Upper lobe of right lung (tissue), 1 donor: ENCODE measurements around the gene TLN1. TPM values are rescaled to one million over a fixed set of nuclear protein-coding genes. Genes with fewer than 3 reads are reported as not detected.

ENCODE experiments used
- ATAC-seq: fragments of 200-7000 bp; cut with Tn5 transposase; one replicate; pipeline ENCODE4 v1.9.1; 2020; ENCODE audit warnings: mild to moderate bottlenecking, moderate library complexity
- DNase-seq: peaks from one replicate; pipeline ENCODE4 v3.0.0-alpha.2; 2020
- H3K27ac ChIP-seq: fragments of 200-600 bp; one replicate; pipeline ENCODE4 v1.8.0; 2022
- H3K27me3 ChIP-seq: fragments of 200-600 bp; one replicate; pipeline ENCODE4 v1.8.0; 2022; ENCODE audit warnings: mild to moderate bottlenecking
- H3K36me3 ChIP-seq: fragments of 200-600 bp; one replicate; pipeline ENCODE4 v1.8.0; 2022
- H3K4me1 ChIP-seq: fragments of 200-600 bp; one replicate; pipeline ENCODE4 v1.8.0; 2022
- H3K4me3 ChIP-seq: fragments of 200-600 bp; one replicate; pipeline ENCODE4 v1.8.0; 2022; ENCODE audit warnings: mild to moderate bottlenecking
- H3K9me3 ChIP-seq: fragments of 200-600 bp; one replicate; pipeline ENCODE4 v1.8.0; 2022
- CTCF ChIP-seq: fragments of 200-600 bp; IDR thresholded peaks from one replicate; pipeline ENCODE4 v1.8.0; 2022; ENCODE audit warnings: antibody characterized with exemption
- intact Hi-C: fragments of 100-400 bp; cut with DNase I; formaldehyde crosslinking; loops from one replicate; pipeline ENCODE4 v1.11.0; 2022
- total RNA-seq: library from RNA; stranded (reverse); fragmentation: NEBNext Ultra II Directional; extraction: Animal tissue kit (Norgen Biotek cat#: 25700); gene quantifications from one replicate; pipeline ENCODE4 v1.2.1, GENCODE V29; 2021
- donor health status: DM: no; HTN: yes; CAD: no; lungs with severe emphysema.

TLN1 gene
- total RNA-seq, 1 donor from 2014 or later: 439 TPM

GRCh38 chr9:35703906-35704672, 27.9 kb downstream of the TLN1 start:
- TF ChIP-seq CTCF: no peak
- Histone ChIP-seq H3K27me3 (no peaks in the 10 kb centered on the region), H3K27ac (no peak overlapping the region), H3K4me1 (no peaks in the 10 kb centered on the region), H3K9me3 (no peaks in the 10 kb centered on the region), H3K36me3 (peaks cover 100% of the 10 kb centered on the region), H3K4me3 (no peak overlapping the region)
- no peak for DNase-seq
- ATAC-seq: no peak
- intact Hi-C loops: no loop called here

- no peak overlapping the region for H3K4me3 ChIP-seq
- ATAC-seq: no peak
- DNase-seq: no peak
- H3K4me1 ChIP-seq: no peaks in the 10 kb centered on the region
- H3K27me3 ChIP-seq: no peaks in the 10 kb centered on the region
- H3K9me3 ChIP-seq: no peaks in the 10 kb centered on the region
- no peak for TF ChIP-seq CTCF
- H3K27ac ChIP-seq: no peak overlapping the region
- peaks cover 100% of the 10 kb centered on the region for H3K36me3 ChIP-seq
- intact Hi-C loops: no loop called here
These were observed 29.3 kb downstream of the TLN1 start for GRCh38 chr9:35702696-35703095.

GRCh38 chr9:35700942-35701341, 31.1 kb downstream of the TLN1 start:
- no peak overlapping the region for H3K4me3 ChIP-seq
- no peaks in the 10 kb centered on the region for H3K27me3 ChIP-seq
- peaks cover 10% of the 10 kb centered on the region for H3K4me1 ChIP-seq
- intact Hi-C loops: no loop called here
- H3K27ac ChIP-seq: no peak overlapping the region
- no peak for TF ChIP-seq CTCF
- H3K36me3 ChIP-seq: peaks cover 98% of the 10 kb centered on the region
- H3K9me3 ChIP-seq: no peaks in the 10 kb centered on the region
- no peak for ATAC-seq
- DNase-seq: no peak

GRCh38 chr9:35700031-35700430, 32.0 kb downstream of the TLN1 start:
- H3K27ac ChIP-seq: no peak overlapping the region
- intact Hi-C loops: no loop called here
- H3K27me3 ChIP-seq: no peaks in the 10 kb centered on the region
- ATAC-seq (no peak), DNase-seq (no peak)
- H3K4me3 ChIP-seq: no peak overlapping the region
- H3K4me1 ChIP-seq: peaks cover 12% of the 10 kb centered on the region
- H3K36me3 ChIP-seq: peaks cover 90% of the 10 kb centered on the region
- no peak for TF ChIP-seq CTCF
- no peaks in the 10 kb centered on the region for H3K9me3 ChIP-seq

GRCh38 chr9:35698231-35698630, 33.8 kb downstream of the TLN1 start:
- no peak for TF ChIP-seq CTCF
- no peak for ATAC-seq
- Histone ChIP-seq H3K9me3 (no peaks in the 10 kb centered on the region), H3K27me3 (no peaks in the 10 kb centered on the region), H3K27ac (peak overlapping the region; percentile 78), H3K4me3 (no peak overlapping the region), H3K4me1 (peaks cover 12% of the 10 kb centered on the region), H3K36me3 (peaks cover 72% of the 10 kb centered on the region)
- DNase-seq: no peak
- intact Hi-C loops: no loop called here
